GM23338 (cell line): ENCODE data around the gene XAB2. TPM values are rescaled to one million over a fixed set of nuclear protein-coding genes. Genes with fewer than 3 reads are reported as not detected.
"Not testable (repeated sequence)": the region's sequence is repeated elsewhere in the genome, so short reads cannot be mapped to it uniquely, and the experiment has no call there.

ENCODE experiments used
- ATAC-seq: fragments of 200-7000 bp; cut with Tn5 transposase; 3 replicates; pipeline ENCODE4 v1.9.1; 2020
- DNase-seq: peaks from one replicate; pipeline ENCODE4 v3.0.0-alpha.2; 2015; ENCODE audit warnings: low spot score
- H2AFZ ChIP-seq: fragments of 200-600 bp; sonication (generic); 2 replicates; pipeline ENCODE4 v1.8.0; 2016; ENCODE audit warnings: antibody characterized with exemption, mild to moderate bottlenecking, moderate library complexity
- H3F3A ChIP-seq: fragments of 200-600 bp; sonication (generic); replicated peaks from 2 replicates; pipeline ENCODE4 v1.8.0; 2017; ENCODE audit warnings: antibody characterized with exemption, mixed run types, low read depth
- H3K27ac ChIP-seq: fragments of 200-600 bp; sonication (generic); 2 replicates; pipeline ENCODE4 v1.6.1; 2016; ENCODE audit warnings: low read depth
- H3K27me3 ChIP-seq: fragments of 200-600 bp; sonication (generic); 2 replicates; pipeline ENCODE4 v1.8.0; 2016; ENCODE audit warnings: mild to moderate bottlenecking, mixed run types, moderate library complexity; ENCODE audit not compliant: insufficient read depth
- H3K36me3 ChIP-seq: fragments of 200-600 bp; sonication (generic); 2 replicates; pipeline ENCODE4 v1.8.0; 2016; ENCODE audit warnings: mild to moderate bottlenecking; ENCODE audit not compliant: insufficient read depth
- H3K4me1 ChIP-seq: fragments of 200-600 bp; sonication (generic); 2 replicates; pipeline ENCODE4 v1.8.0; 2016; ENCODE audit warnings: mild to moderate bottlenecking, moderate library complexity; ENCODE audit not compliant: insufficient read depth
- H3K4me2 ChIP-seq: fragments of 200-600 bp; sonication (generic); 2 replicates; pipeline ENCODE4 v1.7.1; 2017; ENCODE audit warnings: mixed run types
- H3K4me3 ChIP-seq: fragments of 200-600 bp; sonication (generic); 2 replicates; pipeline ENCODE4 v1.6.1; 2016; ENCODE audit warnings: mixed run types
- H3K79me2 ChIP-seq: fragments of 200-600 bp; sonication (generic); replicated peaks from 2 replicates; pipeline ENCODE4 v1.8.0; 2017; ENCODE audit warnings: mild to moderate bottlenecking; ENCODE audit not compliant: insufficient read depth
- H3K9me2 ChIP-seq: fragments of 200-600 bp; sonication (generic); 2 replicates; pipeline ENCODE4 v1.8.0; 2017; ENCODE audit not compliant: insufficient read depth
- H4K20me1 ChIP-seq: fragments of 200-600 bp; sonication (generic); replicated peaks from 2 replicates; pipeline ENCODE4 v1.8.0; 2017; ENCODE audit warnings: mild to moderate bottlenecking; ENCODE audit not compliant: insufficient read depth
- H3K27ac Mint-ChIP-seq: 2 replicates; pipeline ENCODE4 v1.8.0; 2020; ENCODE audit warnings: inconsistent platforms, mild to moderate bottlenecking, moderate library complexity, mixed read lengths
- H3K27me3 Mint-ChIP-seq: 3 replicates; pipeline ENCODE4 v1.8.0; 2022; ENCODE audit warnings: low read depth, mild to moderate bottlenecking, moderate library complexity, mixed read lengths, inconsistent platforms; ENCODE audit not compliant: insufficient read depth, poor library complexity
- H3K36me3 Mint-ChIP-seq: 3 replicates; pipeline ENCODE4 v1.8.0; 2021; ENCODE audit warnings: low read depth, mild to moderate bottlenecking, inconsistent platforms, moderate library complexity, mixed read lengths
- H3K4me1 Mint-ChIP-seq: 3 replicates; pipeline ENCODE4 v1.8.0; 2020; ENCODE audit warnings: mild to moderate bottlenecking, inconsistent platforms, mixed read lengths
- H3K4me3 Mint-ChIP-seq: 3 replicates; pipeline ENCODE4 v1.8.0; 2021; ENCODE audit warnings: moderate library complexity, mild to moderate bottlenecking, inconsistent platforms, mixed read lengths
- H3K9me3 Mint-ChIP-seq: 3 replicates; pipeline ENCODE4 v1.8.0; 2020; ENCODE audit warnings: moderate library complexity, mild to moderate bottlenecking, inconsistent platforms, mixed read lengths
- CREB1 ChIP-seq: fragments of 250-450 bp; sonication (Bioruptor Pico); IDR thresholded peaks from 2 replicates; pipeline ENCODE4 v1.5.0; 2020; ENCODE audit warnings: low read depth, mild to moderate bottlenecking, moderate library complexity
- CTCF ChIP-seq, 2 experiments: fragments of 200-600 bp in 1 of 2; sonication (generic) in 1 of 2; conservative IDR thresholded peaks; 2 replicates each; pipeline versions ENCODE4 v1.5.1 to v1.6.1; 2016 to 2017; ENCODE audit warnings: antibody characterized with exemption in 2 of 2, low read depth in 2 of 2, mild to moderate bottlenecking in 2 of 2, moderate library complexity in 1 of 2
- NANOG ChIP-seq: IDR thresholded peaks from 2 replicates; pipeline ENCODE4 v1.6.1; 2016; ENCODE audit warnings: antibody characterized with exemption, borderline replicate concordance
- POLR2AphosphoS5 ChIP-seq: IDR thresholded peaks from 2 replicates; pipeline ENCODE4 v1.6.1; 2016; ENCODE audit warnings: antibody characterized with exemption, low read depth
- REST ChIP-seq: IDR thresholded peaks from one replicate; pipeline ENCODE4 v1.6.1; 2018; ENCODE audit warnings: antibody characterized with exemption; ENCODE audit not compliant: unreplicated experiment
- STAT1 ChIP-seq: IDR thresholded peaks from one replicate; pipeline ENCODE4 v1.6.1; 2016; ENCODE audit warnings: antibody characterized with exemption; ENCODE audit not compliant: unreplicated experiment
- ZNF114 ChIP-seq: fragments of 250-450 bp; sonication (Bioruptor Pico); IDR thresholded peaks from 2 replicates; pipeline ENCODE4 v1.5.0; 2020; ENCODE audit warnings: mild to moderate bottlenecking, moderate library complexity
- ZNF462 ChIP-seq: fragments of 250-450 bp; sonication (Bioruptor Pico); IDR thresholded peaks from 2 replicates; pipeline ENCODE4 v1.5.0; 2020; ENCODE audit warnings: mild to moderate bottlenecking, moderate library complexity
- polyA plus RNA-seq: library from polyadenylated mRNA; unstranded; fragments of >200 nt; fragmentation: Nextera tagmentation; extraction: Ambion mirVana; gene quantifications from 2 replicates; pipeline ENCODE4 v1.2.1, GENCODE V29; 2016
- total RNA-seq: library from RNA; depleted of rRNA; stranded (reverse); fragments of >200 nt; shearing (Covaris generic); gene quantifications from 2 replicates; pipeline ENCODE4 v1.2.3, GENCODE V29; 2014

The XAB2 gene
- total and polyA plus RNA-seq, 2 experiments from 2014 or later, result 18.4 to 69.0 TPM

GRCh38 chr19:7643629-7644549 is 14.5 kb upstream of the XAB2 start:
- H4K20me1 ChIP-seq, H3K4me2 ChIP-seq, H3K4me3 Mint-ChIP-seq, H3K27ac ChIP-seq, H3K27ac Mint-ChIP-seq, H3K36me3 ChIP-seq, H3K27me3 ChIP-seq, H3K9me3 Mint-ChIP-seq, H3K4me3 ChIP-seq, H3K4me1 ChIP-seq, H3K9me2 ChIP-seq, H3K4me1 Mint-ChIP-seq, H2AFZ ChIP-seq, H3F3A ChIP-seq, H3K36me3 Mint-ChIP-seq, H3K79me2 ChIP-seq: not testable (repeated sequence)
- DNase-seq, result peak; percentile 72
- H3K27me3 Mint-ChIP-seq, result peaks cover 11% of the 10 kb centered on the region
- ATAC-seq, result peak; percentile 34; the same call in 2 of the 3 replicates

- no peak for DNase-seq
- peaks cover 9% of the 10 kb centered on the region for H3F3A ChIP-seq
Observed at GRCh38 chr19:7643031-7643415, 13.7 kb upstream of the XAB2 start.

More at GRCh38 chr19:7643031-7643415, 13.7 kb upstream of the XAB2 start:
- Histone ChIP-seq H3K4me2 (no peak overlapping the region), H3K79me2 (no peaks in the 10 kb centered on the region), H3K4me1 (no peaks in the 10 kb centered on the region), H3K27ac (no peak overlapping the region), H2AFZ (no peak overlapping the region), H3K27me3 (no peaks in the 10 kb centered on the region), H3K36me3 (no peaks in the 10 kb centered on the region), H3K4me3 (no peak overlapping the region), H3K9me2 (no peaks in the 10 kb centered on the region), H4K20me1 (no peaks in the 10 kb centered on the region; the same call in 1 of the 2 replicates)
- H3K27ac Mint-ChIP-seq, result no peak overlapping the region
- no peak for ATAC-seq
- no peaks in the 10 kb centered on the region for H3K4me1 Mint-ChIP-seq
- H3K9me3 Mint-ChIP-seq, result no peaks in the 10 kb centered on the region; the same call in 2 of the 3 replicates
- peaks cover 3% of the 10 kb centered on the region; the same call in 1 of the 3 replicates for H3K36me3 Mint-ChIP-seq
- no peak overlapping the region; the same call in 2 of the 3 replicates for H3K4me3 Mint-ChIP-seq
- TF ChIP-seq REST, result no peak
- TF ChIP-seq ZNF114 (CRISPR knock-in tag), result no peak
- TF ChIP-seq POLR2AphosphoS5, result no peak
- no peak for TF ChIP-seq CTCF (conservative IDR thresholded peaks at IDR 0.05; ENCODE audit: low read depth in 2 of 2)
- no peak for TF ChIP-seq STAT1
- TF ChIP-seq NANOG, result no peak
- no peak for TF ChIP-seq CREB1 (CRISPR knock-in tag)
- TF ChIP-seq ZNF462 (CRISPR knock-in tag), result no peak
- H3K27me3 Mint-ChIP-seq, result peaks cover 11% of the 10 kb centered on the region
